ENCODE results near the gene IFNGR1. TPM values are rescaled to one million over a fixed set of nuclear protein-coding genes. Genes with fewer than 3 reads are reported as not detected.

IFNGR1 gene
- total RNA-seq, 1 experiment from 2014 or later: 58.4 TPM

DNA sequence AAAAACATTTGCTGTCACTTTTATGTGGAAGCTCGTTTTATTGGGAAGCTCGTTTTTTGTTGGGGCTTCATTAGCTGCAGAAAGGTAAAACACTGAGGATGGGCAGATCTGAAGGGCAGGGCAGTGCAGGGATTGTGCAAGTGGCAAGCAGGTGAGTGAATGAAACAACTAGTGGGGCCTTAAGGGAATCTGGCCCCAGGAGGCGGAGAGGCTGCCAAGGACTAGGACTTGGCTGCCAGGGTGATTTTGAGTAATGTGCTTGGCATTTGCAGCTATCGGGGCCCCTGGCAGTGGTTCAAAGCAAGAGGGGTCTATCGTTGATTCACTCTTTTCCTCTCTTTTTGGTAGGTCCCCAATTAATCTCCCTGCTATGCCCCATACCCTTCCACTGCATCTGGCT is 57.2 kb downstream of the IFNGR1 start:
- peak; percentile 87 for DNase-seq (ENCODE audit: unreplicated experiment)
- Mint-ChIP-seq H3K27me3 (ENCODE audit: insufficient read depth, unreplicated experiment) (no peaks in the 10 kb centered on the region), H3K4me3 (ENCODE audit: unreplicated experiment) (peak overlapping the region; percentile 33), H3K4me1 (ENCODE audit: insufficient read depth, unreplicated experiment) (peaks cover 66% of the 10 kb centered on the region), H3K27ac (ENCODE audit: low read depth, unreplicated experiment) (peak overlapping the region; percentile 85), H3K9me3 (ENCODE audit: unreplicated experiment) (peaks cover 6% of the 10 kb centered on the region), H3K36me3 (ENCODE audit: insufficient read depth, unreplicated experiment) (no peaks in the 10 kb centered on the region)
- no peak for TF ChIP-seq CTCF (IDR thresholded peaks at IDR 0.05; ENCODE audit: unreplicated experiment)
- ChIA-PET CTCF (interaction anchor here (0.6 to 2.4 kb wide), 8 partner anchors 17 to 149 kb away, joined by 3 to 27 read pairs (median 5); no protein-coding TSS in a partner anchor), POLR2A (interaction anchor here (0.8 to 3.9 kb wide), 19 partner anchors 9 to 80 kb away, joined by 3 to 40 read pairs (median 4); no protein-coding TSS in a partner anchor)
- no TSS peak for BruUV-seq (replicated peaks)
- intact Hi-C loops (cut with micrococcal nuclease): loop anchor here (5.0 kb wide), 1 partner anchor 55 kb away; the partner anchor contains the start of gene IFNGR1

GRCh38 chr6:137160763-137161162 is 58.4 kb downstream of the IFNGR1 start:
- intact Hi-C loops (cut with micrococcal nuclease): loop anchor here (5.0 kb wide), 1 partner anchor 57 kb away; the partner anchor contains the start of gene IFNGR1
- H3K27me3 Mint-ChIP-seq (ENCODE audit: insufficient read depth, unreplicated experiment): no peaks in the 10 kb centered on the region
- peaks cover 3% of the 10 kb centered on the region for H3K36me3 Mint-ChIP-seq (ENCODE audit: insufficient read depth, unreplicated experiment)
- no peak overlapping the region for H3K4me3 Mint-ChIP-seq (ENCODE audit: unreplicated experiment)
- peaks cover 72% of the 10 kb centered on the region for H3K4me1 Mint-ChIP-seq (ENCODE audit: insufficient read depth, unreplicated experiment)
- no peak for TF ChIP-seq CTCF (IDR thresholded peaks at IDR 0.05; ENCODE audit: unreplicated experiment)
- BruUV-seq (replicated peaks): no TSS peak
- ChIA-PET CTCF (interaction anchor here (0.6 to 2.4 kb wide), 9 partner anchors 16 to 154 kb away, joined by 3 to 27 read pairs (median 5); no protein-coding TSS in a partner anchor), POLR2A (interaction anchor here (0.6 to 3.9 kb wide), 11 partner anchors 10 to 64 kb away, joined by 3 to 40 read pairs (median 5); no protein-coding TSS in a partner anchor)
- H3K9me3 Mint-ChIP-seq (ENCODE audit: unreplicated experiment): peaks cover 6% of the 10 kb centered on the region
- DNase-seq (ENCODE audit: unreplicated experiment): peak; percentile 57
- peak overlapping the region; percentile 1 for H3K27ac Mint-ChIP-seq (ENCODE audit: low read depth, unreplicated experiment)

GRCh38 chr6:137159912-137160311 is 59.3 kb downstream of the IFNGR1 start:
- peaks cover 77% of the 10 kb centered on the region for H3K4me1 Mint-ChIP-seq (ENCODE audit: insufficient read depth, unreplicated experiment)
- POLR2A ChIA-PET: interaction anchor here (1.3 to 3.9 kb wide), 5 partner anchors 11 to 64 kb away, joined by 5 to 40 read pairs (median 18); no protein-coding TSS in a partner anchor
- BruUV-seq (replicated peaks): no TSS peak
- peak overlapping the region; percentile 1 for H3K27ac Mint-ChIP-seq (ENCODE audit: low read depth, unreplicated experiment)
- CTCF ChIA-PET: interaction anchor here (0.8 to 1.1 kb wide), 4 partner anchors 16 to 155 kb away, joined by 3 to 6 read pairs (median 3); no protein-coding TSS in a partner anchor
- H3K27me3 Mint-ChIP-seq (ENCODE audit: insufficient read depth, unreplicated experiment): no peaks in the 10 kb centered on the region
- no peak for TF ChIP-seq CTCF (IDR thresholded peaks at IDR 0.05; ENCODE audit: unreplicated experiment)
- H3K4me3 Mint-ChIP-seq (ENCODE audit: unreplicated experiment): no peak overlapping the region
- peaks cover 6% of the 10 kb centered on the region for H3K9me3 Mint-ChIP-seq (ENCODE audit: unreplicated experiment)
- H3K36me3 Mint-ChIP-seq (ENCODE audit: insufficient read depth, unreplicated experiment): peaks cover 5% of the 10 kb centered on the region
- intact Hi-C loops (cut with micrococcal nuclease): loop anchor here (5.0 kb wide), 3 partner anchors 57 to 482 kb away; partner anchors contain the start of gene IFNGR1
- DNase-seq (ENCODE audit: unreplicated experiment): no peak

- POLR2A ChIA-PET: interaction anchor here (0.9 to 2.6 kb wide), 8 partner anchors 8 to 491 kb away, joined by 3 to 11 read pairs (median 6); no protein-coding TSS in a partner anchor
- Mint-ChIP-seq H3K9me3 (ENCODE audit: unreplicated experiment) (no peaks in the 10 kb centered on the region), H3K4me3 (ENCODE audit: unreplicated experiment) (peak overlapping the region; percentile 41), H3K36me3 (ENCODE audit: insufficient read depth, unreplicated experiment) (peaks cover 5% of the 10 kb centered on the region), H3K27ac (ENCODE audit: low read depth, unreplicated experiment) (no peak overlapping the region), H3K4me1 (ENCODE audit: insufficient read depth, unreplicated experiment) (peaks cover 70% of the 10 kb centered on the region), H3K27me3 (ENCODE audit: insufficient read depth, unreplicated experiment) (no peaks in the 10 kb centered on the region)
- no peak for TF ChIP-seq CTCF (IDR thresholded peaks at IDR 0.05; ENCODE audit: unreplicated experiment)
- intact Hi-C loops (cut with micrococcal nuclease): loop anchor here (5.0 kb wide), 2 partner anchors 155 to 485 kb away; no protein-coding TSS in a partner anchor
- peak; percentile 85 for DNase-seq (ENCODE audit: unreplicated experiment)
- BruUV-seq (replicated peaks): no TSS peak
- CTCF ChIA-PET: interaction anchor here (0.6 to 1.7 kb wide), 4 partner anchors 8 to 69 kb away, joined by 3 to 9 read pairs (median 3); no protein-coding TSS in a partner anchor
Observed at GRCh38 chr6:137157601-137158000, 61.6 kb downstream of the IFNGR1 start.
